K562 (cell line): ENCODE data around the gene PTGIS.

Source experiments
- NFE2L1 ChIP-seq: fragments of 450-650 bp; IDR thresholded peaks from 2 replicates; pipeline ENCODE4 v1.6.1; 2016; ENCODE audit warnings: missing genetic modification characterization, low read depth, mild to moderate bottlenecking, missing compliant biosample characterization, moderate library complexity, borderline replicate concordance
- NFRKB ChIP-seq: fragments of 450-650 bp; IDR thresholded peaks from 2 replicates; pipeline ENCODE4 v1.6.1; 2016; ENCODE audit warnings: low read depth
- PHF8 ChIP-seq: fragments of 200-600 bp; sonication (generic); IDR thresholded peaks from 2 replicates; pipeline ENCODE4 v1.6.1; 2012; ENCODE audit warnings: mixed run types, mild to moderate bottlenecking, inconsistent platforms, low read length, moderate library complexity, borderline replicate concordance
- POLR2H ChIP-seq: IDR thresholded peaks from 2 replicates; pipeline ENCODE4 v1.6.1; 2016; ENCODE audit warnings: missing genetic modification characterization, low read depth, mild to moderate bottlenecking, control low read depth, missing compliant biosample characterization, moderate library complexity
- STAG1 ChIP-seq: sonication (generic); formaldehyde crosslinking; IDR thresholded peaks from 2 replicates; pipeline ENCODE4 v1.5.0; 2020; ENCODE audit warnings: missing genetic modification reagents, borderline replicate concordance
- XRCC5 ChIP-seq: fragments of 200-400 bp; formaldehyde crosslinking; IDR thresholded peaks from 2 replicates; pipeline ENCODE4 v1.6.1; 2017; ENCODE audit warnings: low read depth, mild to moderate bottlenecking, low read length
- ZNF282 ChIP-seq: sonication (generic); formaldehyde crosslinking; IDR thresholded peaks from 2 replicates; pipeline ENCODE4 v1.8.1; 2023; ENCODE audit warnings: missing genetic modification reagents
- ZNF644 ChIP-seq: fragments of 200-800 bp; sonication (Bioruptor generic); IDR thresholded peaks from 2 replicates; pipeline ENCODE4 v1.6.1; 2016; ENCODE audit warnings: low read depth, missing genetic modification characterization, missing compliant biosample characterization
- TF ChIP-seq, protein P1 (sequence below): fragments of 450-650 bp; formaldehyde crosslinking; IDR thresholded peaks from 2 replicates; pipeline ENCODE4 v1.4.0; 2020; ENCODE audit warnings: mild to moderate bottlenecking

DNA sequence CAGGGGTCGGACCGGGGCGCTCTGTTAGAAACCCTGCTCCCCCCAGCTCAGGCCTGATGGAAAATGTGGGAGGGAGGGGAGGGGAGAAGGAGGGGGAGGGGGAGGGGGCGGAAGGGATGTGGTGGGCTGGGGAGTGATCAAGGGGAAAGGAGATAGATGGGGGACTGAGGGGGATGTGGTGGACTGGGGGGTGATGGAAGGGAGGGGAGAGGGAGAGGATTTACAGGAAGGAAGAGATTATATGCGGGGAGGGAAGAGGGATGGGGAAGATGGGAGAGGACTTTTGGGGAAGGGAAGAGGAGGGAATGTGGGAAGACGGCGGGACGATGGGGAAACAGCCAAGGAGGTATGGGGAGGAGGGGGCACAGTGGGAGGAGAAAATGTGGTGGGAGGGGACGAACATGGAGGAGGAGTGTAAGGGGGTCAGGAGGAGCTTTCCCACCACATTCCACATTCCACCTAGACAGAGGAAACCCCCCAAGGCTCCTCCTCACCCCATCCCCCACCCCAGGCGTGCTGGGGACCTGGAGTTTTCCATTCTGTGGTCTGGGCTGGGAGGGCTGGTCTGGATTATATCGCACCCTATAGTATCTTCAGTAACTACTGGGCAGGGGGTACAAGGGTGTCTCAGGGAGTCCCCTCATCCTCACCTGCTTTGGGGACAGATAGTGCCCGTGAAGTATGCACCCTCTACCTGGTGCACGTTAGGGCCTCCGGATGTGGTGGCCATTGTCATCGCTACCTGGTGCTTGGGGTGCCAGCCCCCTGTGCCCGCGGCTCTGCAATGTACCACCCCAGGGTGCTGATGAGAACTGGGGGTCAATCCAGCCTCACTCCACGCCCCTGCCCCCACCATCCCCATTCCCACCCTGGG, 578 bp upstream of the PTGIS start:
- TF ChIP-seq, protein P1, sequence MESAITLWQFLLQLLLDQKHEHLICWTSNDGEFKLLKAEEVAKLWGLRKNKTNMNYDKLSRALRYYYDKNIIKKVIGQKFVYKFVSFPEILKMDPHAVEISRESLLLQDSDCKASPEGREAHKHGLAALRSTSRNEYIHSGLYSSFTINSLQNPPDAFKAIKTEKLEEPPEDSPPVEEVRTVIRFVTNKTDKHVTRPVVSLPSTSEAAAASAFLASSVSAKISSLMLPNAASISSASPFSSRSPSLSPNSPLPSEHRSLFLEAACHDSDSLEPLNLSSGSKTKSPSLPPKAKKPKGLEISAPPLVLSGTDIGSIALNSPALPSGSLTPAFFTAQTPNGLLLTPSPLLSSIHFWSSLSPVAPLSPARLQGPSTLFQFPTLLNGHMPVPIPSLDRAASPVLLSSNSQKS (CRISPR knock-in tag): no peak
- TF ChIP-seq PHF8: no peak
- TF ChIP-seq NFE2L1: no peak
- no peak for TF ChIP-seq XRCC5
- TF ChIP-seq ZNF644 (tag): no peak
- no peak for TF ChIP-seq POLR2H (tag)
- TF ChIP-seq ZNF282 (CRISPR knock-in tag): no peak
- no peak for TF ChIP-seq STAG1 (CRISPR knock-in tag)
- no peak for TF ChIP-seq NFRKB
